GM15510 (cell line): Measurements from ENCODE around the gene YKT6.

Experiments used
- POLR2A ChIP-seq: IDR thresholded peaks from 3 replicates; pipeline ENCODE4 v1.6.1; 2011; ENCODE audit warnings: borderline replicate concordance; ENCODE audit not compliant: insufficient read length; ENCODE audit errors: extremely low read depth

The YKT6 gene

GRCh38 chr7:44197474-44197873 is 3.3 kb upstream of the YKT6 start:
- TF ChIP-seq POLR2A = no peak

- no peak for TF ChIP-seq POLR2A
Observed at GRCh38 chr7:44201813-44202212, 1.0 kb downstream of the YKT6 start.

GRCh38 chr7:44206008-44206407 is 5.2 kb downstream of the YKT6 start:
- TF ChIP-seq POLR2A = no peak

- no peak for TF ChIP-seq POLR2A
Observed at GRCh38 chr7:44208085-44208484, 7.3 kb downstream of the YKT6 start.

GRCh38 chr7:44210107-44210506 is 9.3 kb downstream of the YKT6 start:
- TF ChIP-seq POLR2A = no peak

GRCh38 chr7:44211126-44211675 is 10.4 kb downstream of the YKT6 start:
- TF ChIP-seq POLR2A = no peak

GRCh38 chr7:44212018-44212417 is 11.2 kb downstream of the YKT6 start:
- no peak for TF ChIP-seq POLR2A

GRCh38 chr7:44212581-44213184 is 11.9 kb downstream of the YKT6 start:
- TF ChIP-seq POLR2A = no peak

- TF ChIP-seq POLR2A = no peak
Observed at GRCh38 chr7:44213206-44213876, 12.6 kb downstream of the YKT6 start.

- no peak for TF ChIP-seq POLR2A
Observed at GRCh38 chr7:44213877-44214388, 13.2 kb downstream of the YKT6 start.

- TF ChIP-seq POLR2A = no peak
Observed at GRCh38 chr7:44215531-44215930, 14.8 kb downstream of the YKT6 start.

GRCh38 chr7:44216019-44216418 is 15.2 kb downstream of the YKT6 start:
- no peak for TF ChIP-seq POLR2A

GRCh38 chr7:44216521-44217222 is 15.9 kb downstream of the YKT6 start:
- TF ChIP-seq POLR2A = no peak

- no peak for TF ChIP-seq POLR2A
Observed at GRCh38 chr7:44217223-44217714, 16.5 kb downstream of the YKT6 start.

- TF ChIP-seq POLR2A = no peak
Observed at GRCh38 chr7:44217852-44218402, 17.1 kb downstream of the YKT6 start.

GRCh38 chr7:44218418-44219201 is 17.8 kb downstream of the YKT6 start:
- TF ChIP-seq POLR2A = no peak
